WTC11 (cell line): ENCODE measurements around the gene RYR3. TPM values are rescaled to one million over a fixed set of nuclear protein-coding genes. Genes with fewer than 3 reads are reported as not detected.

Experiments
- ATAC-seq: fragments of 200-7000 bp; cut with Tn5 transposase; 2 replicates; pipeline ENCODE4 v1.10.0; 2021; ENCODE audit warnings: mild to moderate bottlenecking, moderate library complexity
- CTCF ChIA-PET: fragments of 300-600 bp; sonication (Branson Sonifier 250); formaldehyde crosslinking; loops from one replicate; lab custom pipeline; 2021; ENCODE audit warnings: antibody characterized with exemption; lab: Charles Lee
- POLR2A ChIA-PET: fragments of 350-600 bp; sonication (Branson Sonifier 250); formaldehyde crosslinking; loops from one replicate; lab custom pipeline; 2021; ENCODE audit warnings: antibody characterized with exemption; lab: Charles Lee
- DNase-seq: peaks from one replicate; pipeline ENCODE4 v3.0.0; 2021; ENCODE audit warnings: low spot score
- H3K27ac Mint-ChIP-seq: 2 replicates; pipeline ENCODE4 v1.8.0; 2021; ENCODE audit warnings: mixed read lengths
- H3K27me3 Mint-ChIP-seq: 2 replicates; pipeline ENCODE4 v1.8.0; 2021; ENCODE audit warnings: low read depth, mild to moderate bottlenecking, moderate library complexity, mixed read lengths
- H3K36me3 Mint-ChIP-seq: 2 replicates; pipeline ENCODE4 v1.8.0; 2021; ENCODE audit warnings: mixed read lengths
- H3K4me1 Mint-ChIP-seq: 2 replicates; pipeline ENCODE4 v1.8.0; 2022; ENCODE audit warnings: mixed read lengths
- H3K4me3 Mint-ChIP-seq: 2 replicates; pipeline ENCODE4 v1.8.0; 2021; ENCODE audit warnings: mild to moderate bottlenecking, moderate library complexity, mixed read lengths
- H3K9me3 Mint-ChIP-seq: 2 replicates; pipeline ENCODE4 v1.8.0; 2021; ENCODE audit warnings: mixed read lengths
- ATF3 ChIP-seq: sonication (generic); formaldehyde crosslinking; conservative IDR thresholded peaks from 2 replicates; pipeline ENCODE4 v1.8.1; 2022; ENCODE audit warnings: mild to moderate bottlenecking, missing genetic modification reagents
- E2F5 ChIP-seq: sonication (generic); formaldehyde crosslinking; IDR thresholded peaks from 2 replicates; pipeline ENCODE4 v1.8.1; 2022; ENCODE audit warnings: mild to moderate bottlenecking, moderate library complexity, missing genetic modification reagents
- ERG ChIP-seq: fragments of 250-450 bp; sonication (Bioruptor Pico); IDR thresholded peaks from 2 replicates; pipeline ENCODE4 v1.8.0; 2021; ENCODE audit warnings: mild to moderate bottlenecking
- ESRRA ChIP-seq: sonication (generic); formaldehyde crosslinking; IDR thresholded peaks from 2 replicates; pipeline ENCODE4 v1.8.1; 2022; ENCODE audit warnings: mild to moderate bottlenecking, missing genetic modification reagents, borderline replicate concordance
- FOXJ3 ChIP-seq: sonication (generic); formaldehyde crosslinking; IDR thresholded peaks from 2 replicates; pipeline ENCODE4 v1.9.0; 2021; ENCODE audit warnings: missing genetic modification reagents, mild to moderate bottlenecking, borderline replicate concordance
- FOXP1 ChIP-seq: sonication (generic); formaldehyde crosslinking; IDR thresholded peaks from 2 replicates; pipeline ENCODE4 v1.8.0; 2022; ENCODE audit warnings: missing genetic modification reagents, mild to moderate bottlenecking, moderate library complexity, borderline replicate concordance
- FOXP4 ChIP-seq: sonication (generic); formaldehyde crosslinking; IDR thresholded peaks from 2 replicates; pipeline ENCODE4 v1.8.0; 2022; ENCODE audit warnings: mild to moderate bottlenecking, missing genetic modification reagents
- NFYB ChIP-seq: sonication (generic); formaldehyde crosslinking; conservative IDR thresholded peaks from 2 replicates; pipeline ENCODE4 v1.8.0; 2022; ENCODE audit warnings: low read depth, missing genetic modification reagents
- NR1H2 ChIP-seq: sonication (generic); formaldehyde crosslinking; IDR thresholded peaks from 2 replicates; pipeline ENCODE4 v1.9.0; 2021; ENCODE audit warnings: mild to moderate bottlenecking, moderate library complexity, missing genetic modification reagents
- NR2C2 ChIP-seq: sonication (generic); formaldehyde crosslinking; IDR thresholded peaks from 2 replicates; pipeline ENCODE4 v1.8.0; 2022; ENCODE audit warnings: mild to moderate bottlenecking, missing genetic modification reagents
- OVOL2 ChIP-seq: fragments of 250-450 bp; sonication (Bioruptor Pico); IDR thresholded peaks from 2 replicates; pipeline ENCODE4 v1.9.0; 2021; ENCODE audit warnings: mild to moderate bottlenecking, borderline replicate concordance
- PREB ChIP-seq: sonication (generic); formaldehyde crosslinking; IDR thresholded peaks from 2 replicates; pipeline ENCODE4 v1.8.1; 2022; ENCODE audit warnings: mild to moderate bottlenecking, missing genetic modification reagents, moderate library complexity, borderline replicate concordance
- RORB ChIP-seq: fragments of 250-450 bp; sonication (Bioruptor Pico); IDR thresholded peaks from 2 replicates; pipeline ENCODE4 v1.9.0; 2021; ENCODE audit warnings: mild to moderate bottlenecking
- ZNF232 ChIP-seq: sonication (generic); formaldehyde crosslinking; IDR thresholded peaks from 2 replicates; pipeline ENCODE4 v1.8.0; 2022; ENCODE audit warnings: mild to moderate bottlenecking, missing genetic modification reagents
- ZNF425 ChIP-seq: fragments of 250-450 bp; sonication (Bioruptor Pico); conservative IDR thresholded peaks from 2 replicates; pipeline ENCODE4 v1.9.0; 2021; ENCODE audit warnings: mild to moderate bottlenecking
- total RNA-seq: library from RNA; stranded (reverse); gene quantifications from 3 replicates; pipeline ENCODE4 v1.2.3, GENCODE V29; 2021

Gene RYR3
- total RNA-seq, 1 experiment from 2014 or later: 1.4 TPM

- ATAC-seq: no peak
- TF ChIP-seq E2F5 (CRISPR knock-in tag): no peak
- TF ChIP-seq, all 79 proteins: peak for 0
- Mint-ChIP-seq H3K4me3 (no peak overlapping the region), H3K4me1 (0 out of 2 replicates have a peak, but pooled peaks cover 4% of the 10 kb centered on the region), H3K27me3 (no peaks in the 10 kb centered on the region; the same call in 1 of the 2 replicates), H3K9me3 (no peaks in the 10 kb centered on the region), H3K36me3 (no peaks in the 10 kb centered on the region), H3K27ac (no peak overlapping the region)
- no peak for DNase-seq
- CTCF ChIA-PET: interaction anchor here (1.0 to 1.9 kb wide), 2 partner anchors 252 to 405 kb away, joined by 3 to 14 read pairs; no protein-coding TSS in a partner anchor
- POLR2A ChIA-PET: no interaction called here
These were observed 14.7 kb upstream of the RYR3 start for GRCh38 chr15:33296050-33296449.

- H3K27ac Mint-ChIP-seq: no peak overlapping the region
- TF ChIP-seq OVOL2 (CRISPR knock-in tag) (no peak), ESRRA (CRISPR knock-in tag) (no peak), ZNF425 (CRISPR knock-in tag) (no peak), RORB (no peak), ERG (CRISPR knock-in tag) (no peak), FOXP1 (CRISPR knock-in tag) (no peak), FOXJ3 (CRISPR knock-in tag) (no peak), FOXP4 (CRISPR knock-in tag) (no peak), NR2C2 (CRISPR knock-in tag) (no peak), ZNF232 (CRISPR knock-in tag) (no peak), NFYB (CRISPR knock-in tag) (no peak), PREB (no peak), ATF3 (CRISPR knock-in tag) (no peak), NR1H2 (CRISPR knock-in tag) (no peak)
- H3K36me3 Mint-ChIP-seq: no peaks in the 10 kb centered on the region
- H3K4me3 Mint-ChIP-seq: no peak overlapping the region
- no peak for DNase-seq
- POLR2A ChIA-PET: no interaction called here
- no peaks in the 10 kb centered on the region for H3K9me3 Mint-ChIP-seq
- H3K27me3 Mint-ChIP-seq: no peaks in the 10 kb centered on the region; the same call in 1 of the 2 replicates
- CTCF ChIA-PET: interaction anchor here (1.8 to 2.7 kb wide), 2 partner anchors 13 to 404 kb away, joined by 6 to 15 read pairs; no protein-coding TSS in a partner anchor
- 0 out of 2 replicates have a peak, but pooled peaks cover 4% of the 10 kb centered on the region for H3K4me1 Mint-ChIP-seq
- no peak for ATAC-seq
These were observed 13.9 kb upstream of the RYR3 start for GRCh38 chr15:33296856-33297255.
